HG03159 (cell line): Measurements from ENCODE around the gene RPS6KA1.

Source experiments
- ATAC-seq: cut with Tn5 transposase; IDR thresholded peaks from one replicate; pipeline ENCODE4 v1.9.1; 2021; ENCODE audit warnings: mild to moderate bottlenecking, moderate library complexity; ENCODE audit not compliant: unreplicated experiment

Gene RPS6KA1

GRCh38 chr1:26530895-26531598, 1.5 kb downstream of the RPS6KA1 start:
- ATAC-seq = no peak

- ATAC-seq = no peak
These were observed 2.1 kb downstream of the RPS6KA1 start for GRCh38 chr1:26531651-26532131.

DNA sequence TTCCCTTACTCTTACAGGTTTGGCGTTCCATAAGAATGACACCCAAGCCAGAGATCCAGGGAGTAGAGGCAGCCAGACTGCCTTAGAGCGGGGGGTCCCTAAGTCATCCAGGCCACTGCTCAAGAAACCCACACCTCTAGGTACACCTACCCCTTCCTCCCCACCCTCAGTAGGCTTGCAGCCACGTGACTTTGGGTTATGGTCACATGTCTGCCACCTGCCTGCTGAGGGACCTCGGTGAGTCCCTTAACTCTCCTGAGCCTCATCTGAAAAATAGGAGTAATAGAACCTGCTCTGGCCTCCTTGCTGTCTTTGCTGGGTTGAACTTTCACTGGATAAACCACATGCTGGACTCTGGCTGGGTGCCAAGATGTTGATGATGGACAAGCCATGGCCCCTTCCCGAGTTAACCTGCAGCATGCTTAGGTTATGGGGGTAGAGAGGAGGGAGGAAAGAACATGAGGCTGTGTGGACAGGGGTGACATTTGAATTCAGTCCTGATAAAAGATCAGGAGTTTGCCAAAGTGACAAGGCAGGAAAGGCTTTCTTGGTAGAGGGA, 4.5 kb downstream of the RPS6KA1 start:
- ATAC-seq = no peak

GRCh38 chr1:26535201-26535600, 5.6 kb downstream of the RPS6KA1 start:
- ATAC-seq = no peak

DNA sequence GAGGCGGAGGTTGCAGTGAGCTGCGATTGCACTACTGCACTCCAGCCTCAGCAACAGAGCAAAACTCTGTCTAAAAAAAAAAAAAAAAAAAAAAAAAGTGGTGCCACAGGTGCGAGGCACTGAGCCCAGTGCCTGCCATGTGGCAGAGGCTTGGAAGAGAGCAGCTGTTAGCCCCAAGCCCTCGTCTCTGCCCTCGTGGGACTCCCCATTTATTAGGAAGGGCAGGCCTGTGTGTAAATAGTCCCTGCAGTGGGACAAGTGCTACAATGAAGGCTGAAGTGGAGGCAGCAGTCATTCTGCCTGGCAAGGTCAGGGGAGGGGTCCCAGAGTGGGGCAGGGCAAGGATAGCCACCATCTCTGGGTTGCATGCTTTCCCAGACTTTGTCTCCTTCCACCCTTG, 6.5 kb downstream of the RPS6KA1 start:
- ATAC-seq = no peak

DNA sequence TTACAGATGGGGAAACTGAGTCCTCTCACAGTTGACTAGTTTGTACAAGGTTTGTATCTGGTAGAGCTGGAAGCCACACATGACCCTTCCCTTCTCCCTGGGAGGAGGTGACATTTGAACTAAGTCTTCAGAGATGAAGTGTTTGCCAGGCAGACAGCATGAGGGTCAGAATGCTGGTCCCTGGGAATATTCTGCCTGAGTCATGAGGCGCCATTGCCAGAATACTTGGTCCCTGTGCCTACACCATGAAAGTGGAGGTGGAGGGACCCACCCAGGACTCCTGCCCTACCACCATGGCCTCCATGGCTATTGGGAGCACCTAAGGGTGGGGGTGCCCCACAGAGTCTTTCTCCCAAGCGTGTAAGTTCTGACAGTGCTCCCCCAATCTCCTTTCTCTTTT, 7.0 kb downstream of the RPS6KA1 start:
- ATAC-seq = no peak

GRCh38 chr1:26537951-26538352, 8.4 kb downstream of the RPS6KA1 start:
- no peak for ATAC-seq

DNA sequence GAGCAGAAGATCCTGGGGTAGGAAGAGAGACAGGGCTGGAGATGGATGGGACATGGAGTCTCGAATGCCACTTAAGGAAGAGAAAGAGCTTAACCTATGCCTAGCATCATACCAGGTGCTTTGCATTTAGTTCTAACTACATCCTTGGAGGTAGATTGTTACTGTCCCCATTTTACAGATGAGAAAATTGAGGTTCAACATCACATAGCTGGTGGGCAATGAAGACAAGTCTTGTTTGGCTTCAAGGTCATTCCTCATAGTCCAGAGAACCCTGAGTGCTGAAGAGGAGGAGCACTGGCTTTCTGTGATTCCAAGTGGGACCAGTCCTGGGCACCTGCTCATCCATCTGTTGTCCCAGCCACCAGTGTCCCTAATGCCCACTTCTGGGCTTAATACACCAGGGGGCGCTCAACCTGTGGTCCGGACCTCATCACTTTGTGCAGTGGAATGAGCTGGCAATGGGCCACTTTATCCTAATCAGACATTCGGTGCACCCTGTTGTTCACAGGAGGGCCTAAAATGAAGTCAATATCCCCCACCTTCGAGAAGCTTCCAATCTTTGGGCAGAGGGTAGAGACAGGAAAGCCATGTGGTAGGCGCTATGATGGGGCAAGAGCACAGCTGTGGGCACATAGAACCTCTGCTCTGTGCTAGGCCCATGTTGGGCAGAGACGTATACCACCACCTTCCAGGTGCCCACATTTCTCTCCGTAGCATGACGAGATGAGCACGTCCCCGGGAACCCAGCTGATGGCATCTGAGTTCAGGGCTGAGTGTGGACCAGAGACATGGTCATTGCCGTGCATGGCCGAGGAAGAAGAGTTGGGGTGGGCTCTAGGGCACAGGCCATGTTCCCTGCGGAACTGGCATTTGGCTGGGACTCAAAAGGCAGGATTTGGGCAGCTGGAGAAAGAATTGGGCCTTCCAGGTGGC, 9.2 kb downstream of the RPS6KA1 start:
- no peak for ATAC-seq

GRCh38 chr1:26539722-26540121, 10.2 kb downstream of the RPS6KA1 start:
- ATAC-seq = no peak

GRCh38 chr1:26540351-26540750, 10.8 kb downstream of the RPS6KA1 start:
- no peak for ATAC-seq

GRCh38 chr1:26541431-26541815, 11.9 kb downstream of the RPS6KA1 start:
- no peak for ATAC-seq

GRCh38 chr1:26541816-26542711, 12.5 kb downstream of the RPS6KA1 start:
- peak; percentile 60 for ATAC-seq

GRCh38 chr1:26542771-26543451, 13.3 kb downstream of the RPS6KA1 start:
- no peak for ATAC-seq

- ATAC-seq = no peak
These were observed 13.9 kb downstream of the RPS6KA1 start for GRCh38 chr1:26543462-26543861.

GRCh38 chr1:26544126-26544525, 14.6 kb downstream of the RPS6KA1 start:
- no peak for ATAC-seq

DNA sequence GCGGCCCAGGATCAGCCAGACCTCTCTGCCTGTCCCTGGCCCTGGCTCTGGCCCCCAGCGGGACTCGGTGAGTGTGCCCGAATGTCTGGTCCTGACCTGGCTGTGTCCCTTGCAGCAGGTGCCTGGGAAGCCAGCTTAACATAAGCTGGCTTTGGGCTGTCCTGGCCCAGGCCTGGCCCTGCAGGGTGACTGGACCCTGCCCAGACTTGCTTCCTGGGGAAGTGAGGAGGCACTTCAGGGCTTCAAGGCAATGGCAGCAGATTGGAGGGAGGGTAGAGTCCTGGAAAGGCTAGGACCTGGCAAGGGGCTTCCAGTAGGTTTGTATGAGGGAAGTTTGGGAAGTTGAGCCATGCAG, 16.4 kb downstream of the RPS6KA1 start:
- ATAC-seq = no peak

- ATAC-seq = no peak
These were observed 16.8 kb downstream of the RPS6KA1 start for GRCh38 chr1:26546375-26546774.

- no peak for ATAC-seq
These were observed 17.3 kb downstream of the RPS6KA1 start for GRCh38 chr1:26546819-26547218.

- no peak for ATAC-seq
These were observed 19.3 kb downstream of the RPS6KA1 start for GRCh38 chr1:26548841-26549240.

DNA sequence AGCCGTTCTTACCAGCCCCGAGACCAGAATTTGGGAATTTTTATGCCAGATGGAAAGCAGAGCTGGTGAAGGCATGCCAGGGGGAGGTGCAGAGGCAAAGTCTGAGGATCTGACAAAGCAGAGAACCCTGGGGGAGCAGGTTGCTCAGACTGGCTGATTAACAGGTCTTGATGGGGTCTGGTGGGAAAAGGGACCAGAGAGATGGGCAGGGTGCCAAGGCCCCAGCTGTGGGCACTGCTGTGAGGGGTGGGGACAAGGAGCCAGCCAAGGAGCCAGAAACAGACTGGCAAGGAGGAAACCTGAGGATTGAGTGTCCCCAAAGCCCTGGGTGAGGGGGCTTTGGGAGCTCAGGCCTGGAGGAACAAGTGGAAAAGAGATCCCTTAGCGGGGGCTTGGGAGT, 21.4 kb downstream of the RPS6KA1 start:
- ATAC-seq = no peak
